Neural cell (in vitro differentiated cells): ENCODE results near the gene TLCD3A. TPM values are rescaled to one million over a fixed set of nuclear protein-coding genes. Genes with fewer than 3 reads are reported as not detected.

Experiments used
- H2AFZ ChIP-seq: fragments of 200-600, 300-800 bp; sonication (generic), shearing (Covaris generic); 2 replicates; pipeline ENCODE4 v1.6.0; 2014; ENCODE audit warnings: low read depth, mild to moderate bottlenecking, antibody characterized with exemption, low read length, moderate library complexity
- H3F3A ChIP-seq: fragments of 200-600 bp; shearing (Covaris generic); 2 replicates; pipeline ENCODE4 v1.6.1; 2016; ENCODE audit warnings: mild to moderate bottlenecking, moderate library complexity, mixed read lengths, antibody characterized with exemption, low read length; ENCODE audit not compliant: insufficient read depth, poor library complexity, severe bottlenecking
- H3K27ac ChIP-seq: fragments of 200-600, 300-800 bp; sonication (generic), shearing (Covaris generic); 2 replicates; pipeline ENCODE4 v1.5.1; 2014; ENCODE audit warnings: mild to moderate bottlenecking, low read length, moderate library complexity
- H3K27me3 ChIP-seq: fragments of 300-800, 200-600 bp; sonication (generic), shearing (Covaris generic); 2 replicates; pipeline ENCODE4 v1.6.0; 2014; ENCODE audit warnings: mild to moderate bottlenecking, low read depth, low read length, moderate library complexity; ENCODE audit not compliant: insufficient read depth
- H3K36me3 ChIP-seq: fragments of 300-800, 200-600 bp; sonication (generic), shearing (Covaris generic); 2 replicates; pipeline ENCODE4 v1.5.1; 2014; ENCODE audit warnings: mild to moderate bottlenecking, antibody characterized with exemption, low read length, moderate library complexity; ENCODE audit not compliant: insufficient read depth
- H3K4me2 ChIP-seq: fragments of 300-800, 200-600 bp; sonication (generic), shearing (Covaris generic); 2 replicates; pipeline ENCODE4 v1.6.0; 2014; ENCODE audit warnings: mild to moderate bottlenecking, low read length
- H3K4me3 ChIP-seq: fragments of 300-800, 200-600 bp; sonication (generic), shearing (Covaris generic); 2 replicates; pipeline ENCODE4 v1.5.1; 2014; ENCODE audit warnings: mild to moderate bottlenecking, low read length, moderate library complexity
- H3K79me2 ChIP-seq: fragments of 200-600 bp; shearing (Covaris generic); replicated peaks from 2 replicates; pipeline ENCODE4 v1.6.0; 2014; ENCODE audit warnings: mild to moderate bottlenecking, low read length, moderate library complexity; ENCODE audit not compliant: insufficient read depth
- H3K9ac ChIP-seq: fragments of 300-800, 200-600 bp; sonication (generic), shearing (Covaris generic); 2 replicates; pipeline ENCODE4 v1.6.1; 2016; ENCODE audit warnings: mild to moderate bottlenecking, low read length, mixed read lengths
- H3K9me2 ChIP-seq: fragments of 200-600 bp; shearing (Covaris generic); 2 replicates; pipeline ENCODE4 v1.6.1; 2016; ENCODE audit warnings: mild to moderate bottlenecking, low read length, mixed read lengths; ENCODE audit not compliant: insufficient read depth
- H3K9me3 ChIP-seq: fragments of 200-600, 300-800 bp; sonication (generic), shearing (Covaris generic); 2 replicates; pipeline ENCODE4 v1.6.1; 2016; ENCODE audit warnings: mild to moderate bottlenecking, mixed run types, low read length, moderate library complexity, mixed read lengths
- H4K20me1 ChIP-seq: fragments of 200-600 bp; shearing (Covaris generic); 2 replicates; pipeline ENCODE4 v1.6.1; 2016; ENCODE audit warnings: mild to moderate bottlenecking, mixed run types; ENCODE audit not compliant: insufficient read depth
- EP300 ChIP-seq: fragments of 450-650 bp; conservative IDR thresholded peaks from 2 replicates; pipeline ENCODE4 v1.6.1; 2014; ENCODE audit warnings: antibody characterized with exemption, mild to moderate bottlenecking, moderate library complexity; ENCODE audit not compliant: poor library complexity, severe bottlenecking
- EZH2 ChIP-seq: fragments of 200-600, 300-800 bp; shearing (Covaris generic), sonication (generic); IDR thresholded peaks from 2 replicates; pipeline ENCODE4 v1.6.1; 2014; ENCODE audit warnings: antibody characterized with exemption, low read length, borderline replicate concordance, mild to moderate bottlenecking; ENCODE audit not compliant: insufficient read depth, poor library complexity, severe bottlenecking
- MXI1 ChIP-seq: fragments of 450-650 bp; conservative IDR thresholded peaks from 2 replicates; pipeline ENCODE4 v1.6.1; 2014; ENCODE audit warnings: antibody characterized with exemption, mild to moderate bottlenecking; ENCODE audit not compliant: poor library complexity, severe bottlenecking
- POLR2AphosphoS5 ChIP-seq: IDR thresholded peaks from 2 replicates; pipeline ENCODE4 v1.6.1; 2012
- RAD21 ChIP-seq: fragments of 450-650 bp; conservative IDR thresholded peaks from 2 replicates; pipeline ENCODE4 v1.6.1; 2014; ENCODE audit warnings: antibody characterized with exemption, mild to moderate bottlenecking, moderate library complexity
- SMC3 ChIP-seq: fragments of 450-650 bp; conservative IDR thresholded peaks from 2 replicates; pipeline ENCODE4 v1.6.1; 2014; ENCODE audit warnings: antibody characterized with exemption, mild to moderate bottlenecking, moderate library complexity; ENCODE audit not compliant: poor library complexity
- TAF1 ChIP-seq: IDR thresholded peaks from 2 replicates; pipeline ENCODE4 v1.6.1; 2012; ENCODE audit warnings: low read depth
- polyA plus RNA-seq: library from polyadenylated mRNA; depleted of rRNA; stranded (reverse); fragments of >200 nt; gene quantifications from 2 replicates; pipeline ENCODE4 v1.2.3, GENCODE V29; 2014
- TF ChIP-seq, protein P1 (sequence below): IDR thresholded peaks from 2 replicates; pipeline ENCODE4 v1.6.1; 2012; ENCODE audit warnings: borderline replicate concordance
- TF ChIP-seq, protein P2 (sequence below): fragments of 450-650 bp; IDR thresholded peaks from 2 replicates; pipeline ENCODE4 v1.5.1; 2014; ENCODE audit warnings: antibody characterized with exemption, mild to moderate bottlenecking, moderate library complexity; ENCODE audit not compliant: poor library complexity, severe bottlenecking

Gene TLCD3A
- polyA plus RNA-seq, 1 donor from 2014 or later, result 17.0 TPM

DNA sequence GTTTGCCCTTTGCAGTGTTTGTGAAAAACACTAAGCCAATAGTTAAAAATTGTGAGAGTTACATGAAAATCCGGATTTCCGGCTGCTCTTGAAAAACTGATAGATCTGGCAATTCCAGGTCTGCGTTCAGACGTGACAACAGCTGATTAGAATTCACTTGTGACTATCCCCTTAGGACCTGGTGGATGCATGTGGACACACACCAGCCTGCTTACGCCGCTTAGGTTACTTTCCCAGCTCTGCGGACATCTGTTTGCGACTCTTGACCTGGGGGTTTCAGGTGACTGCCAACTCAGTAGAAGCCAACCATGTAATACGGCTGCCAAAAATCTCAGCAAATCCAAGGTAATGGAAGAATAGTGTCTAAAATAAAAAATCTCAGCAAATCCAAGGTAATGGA lies 42.0 kb upstream of the TLCD3A start:
- Histone ChIP-seq H3K4me3 (no peak overlapping the region), H3K9me3 (no peaks in the 10 kb centered on the region), H4K20me1 (no peaks in the 10 kb centered on the region), H3K36me3 (no peaks in the 10 kb centered on the region), H3K79me2 (no peaks in the 10 kb centered on the region), H2AFZ (no peak overlapping the region), H3K27me3 (no peaks in the 10 kb centered on the region), H3F3A (no peaks in the 10 kb centered on the region), H3K9ac (no peak overlapping the region), H3K27ac (no peak overlapping the region), H3K4me2 (no peak overlapping the region), H3K9me2 (no peaks in the 10 kb centered on the region)
- no peak for TF ChIP-seq EZH2
- TF ChIP-seq SMC3, result no peak
- no peak for TF ChIP-seq RAD21
- TF ChIP-seq EP300, result no peak
- no peak for TF ChIP-seq MXI1
- TF ChIP-seq, protein P1, sequence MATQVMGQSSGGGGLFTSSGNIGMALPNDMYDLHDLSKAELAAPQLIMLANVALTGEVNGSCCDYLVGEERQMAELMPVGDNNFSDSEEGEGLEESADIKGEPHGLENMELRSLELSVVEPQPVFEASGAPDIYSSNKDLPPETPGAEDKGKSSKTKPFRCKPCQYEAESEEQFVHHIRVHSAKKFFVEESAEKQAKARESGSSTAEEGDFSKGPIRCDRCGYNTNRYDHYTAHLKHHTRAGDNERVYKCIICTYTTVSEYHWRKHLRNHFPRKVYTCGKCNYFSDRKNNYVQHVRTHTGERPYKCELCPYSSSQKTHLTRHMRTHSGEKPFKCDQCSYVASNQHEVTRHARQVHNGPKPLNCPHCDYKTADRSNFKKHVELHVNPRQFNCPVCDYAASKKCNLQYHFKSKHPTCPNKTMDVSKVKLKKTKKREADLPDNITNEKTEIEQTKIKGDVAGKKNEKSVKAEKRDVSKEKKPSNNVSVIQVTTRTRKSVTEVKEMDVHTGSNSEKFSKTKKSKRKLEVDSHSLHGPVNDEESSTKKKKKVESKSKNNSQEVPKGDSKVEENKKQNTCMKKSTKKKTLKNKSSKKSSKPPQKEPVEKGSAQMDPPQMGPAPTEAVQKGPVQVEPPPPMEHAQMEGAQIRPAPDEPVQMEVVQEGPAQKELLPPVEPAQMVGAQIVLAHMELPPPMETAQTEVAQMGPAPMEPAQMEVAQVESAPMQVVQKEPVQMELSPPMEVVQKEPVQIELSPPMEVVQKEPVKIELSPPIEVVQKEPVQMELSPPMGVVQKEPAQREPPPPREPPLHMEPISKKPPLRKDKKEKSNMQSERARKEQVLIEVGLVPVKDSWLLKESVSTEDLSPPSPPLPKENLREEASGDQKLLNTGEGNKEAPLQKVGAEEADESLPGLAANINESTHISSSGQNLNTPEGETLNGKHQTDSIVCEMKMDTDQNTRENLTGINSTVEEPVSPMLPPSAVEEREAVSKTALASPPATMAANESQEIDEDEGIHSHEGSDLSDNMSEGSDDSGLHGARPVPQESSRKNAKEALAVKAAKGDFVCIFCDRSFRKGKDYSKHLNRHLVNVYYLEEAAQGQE, result no peak
- TF ChIP-seq, protein P2, sequence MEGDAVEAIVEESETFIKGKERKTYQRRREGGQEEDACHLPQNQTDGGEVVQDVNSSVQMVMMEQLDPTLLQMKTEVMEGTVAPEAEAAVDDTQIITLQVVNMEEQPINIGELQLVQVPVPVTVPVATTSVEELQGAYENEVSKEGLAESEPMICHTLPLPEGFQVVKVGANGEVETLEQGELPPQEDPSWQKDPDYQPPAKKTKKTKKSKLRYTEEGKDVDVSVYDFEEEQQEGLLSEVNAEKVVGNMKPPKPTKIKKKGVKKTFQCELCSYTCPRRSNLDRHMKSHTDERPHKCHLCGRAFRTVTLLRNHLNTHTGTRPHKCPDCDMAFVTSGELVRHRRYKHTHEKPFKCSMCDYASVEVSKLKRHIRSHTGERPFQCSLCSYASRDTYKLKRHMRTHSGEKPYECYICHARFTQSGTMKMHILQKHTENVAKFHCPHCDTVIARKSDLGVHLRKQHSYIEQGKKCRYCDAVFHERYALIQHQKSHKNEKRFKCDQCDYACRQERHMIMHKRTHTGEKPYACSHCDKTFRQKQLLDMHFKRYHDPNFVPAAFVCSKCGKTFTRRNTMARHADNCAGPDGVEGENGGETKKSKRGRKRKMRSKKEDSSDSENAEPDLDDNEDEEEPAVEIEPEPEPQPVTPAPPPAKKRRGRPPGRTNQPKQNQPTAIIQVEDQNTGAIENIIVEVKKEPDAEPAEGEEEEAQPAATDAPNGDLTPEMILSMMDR, result no peak
- TF ChIP-seq POLR2AphosphoS5, result no peak
- no peak for TF ChIP-seq TAF1

DNA sequence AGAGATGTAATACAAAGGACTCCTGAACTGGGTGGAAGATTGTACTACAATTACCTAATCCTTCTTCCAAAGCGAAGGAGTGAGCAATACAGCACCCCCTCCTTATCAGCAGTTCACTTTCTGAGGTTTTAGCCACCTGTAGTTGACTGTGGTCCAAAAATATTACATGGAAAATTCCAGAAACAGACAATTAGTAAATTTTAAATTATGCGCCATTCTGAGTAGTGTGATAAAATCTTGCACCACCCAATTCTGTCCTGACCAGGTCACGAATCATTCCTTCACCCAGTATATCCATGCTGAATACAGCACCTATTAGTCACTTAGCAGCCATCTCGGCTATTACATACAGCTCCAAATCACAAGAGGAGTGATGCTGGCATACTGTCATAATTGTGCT lies 41.0 kb upstream of the TLCD3A start:
- Histone ChIP-seq H3K36me3 (peaks cover 9% of the 10 kb centered on the region), H4K20me1 (no peaks in the 10 kb centered on the region), H3K4me2 (no peak overlapping the region), H3K9me2 (no peaks in the 10 kb centered on the region), H3K27me3 (no peaks in the 10 kb centered on the region), H3K4me3 (no peak overlapping the region), H3K27ac (no peak overlapping the region), H3F3A (no peaks in the 10 kb centered on the region), H3K79me2 (no peaks in the 10 kb centered on the region), H3K9me3 (no peaks in the 10 kb centered on the region), H3K9ac (no peak overlapping the region), H2AFZ (no peak overlapping the region)
- no peak for TF ChIP-seq TAF1
- no peak for TF ChIP-seq POLR2AphosphoS5
- TF ChIP-seq MXI1, result no peak
- no peak for TF ChIP-seq EZH2
- no peak for TF ChIP-seq SMC3
- TF ChIP-seq, protein P2, result no peak
- no peak for TF ChIP-seq EP300
- no peak for TF ChIP-seq RAD21
- TF ChIP-seq, protein P1, result no peak
